Skin of body (tissue), 2 donors: Measurements from ENCODE around the gene PEPD. TPM values are rescaled to one million over a fixed set of nuclear protein-coding genes. Genes with fewer than 3 reads are reported as not detected.

Experiments used
- DNase-seq: peaks from one replicate; lab custom pipeline; 2025; lab: John Stamatoyannopoulos, UW
- total RNA-seq: library from RNA; depleted of rRNA; stranded (reverse); fragments of >200 nt; gene quantifications from one replicate; pipeline ENCODE4 v1.2.3, GENCODE V29; 2014

PEPD gene
- total RNA-seq, 1 donor from 2014 or later, result 26.6 TPM

DNA sequence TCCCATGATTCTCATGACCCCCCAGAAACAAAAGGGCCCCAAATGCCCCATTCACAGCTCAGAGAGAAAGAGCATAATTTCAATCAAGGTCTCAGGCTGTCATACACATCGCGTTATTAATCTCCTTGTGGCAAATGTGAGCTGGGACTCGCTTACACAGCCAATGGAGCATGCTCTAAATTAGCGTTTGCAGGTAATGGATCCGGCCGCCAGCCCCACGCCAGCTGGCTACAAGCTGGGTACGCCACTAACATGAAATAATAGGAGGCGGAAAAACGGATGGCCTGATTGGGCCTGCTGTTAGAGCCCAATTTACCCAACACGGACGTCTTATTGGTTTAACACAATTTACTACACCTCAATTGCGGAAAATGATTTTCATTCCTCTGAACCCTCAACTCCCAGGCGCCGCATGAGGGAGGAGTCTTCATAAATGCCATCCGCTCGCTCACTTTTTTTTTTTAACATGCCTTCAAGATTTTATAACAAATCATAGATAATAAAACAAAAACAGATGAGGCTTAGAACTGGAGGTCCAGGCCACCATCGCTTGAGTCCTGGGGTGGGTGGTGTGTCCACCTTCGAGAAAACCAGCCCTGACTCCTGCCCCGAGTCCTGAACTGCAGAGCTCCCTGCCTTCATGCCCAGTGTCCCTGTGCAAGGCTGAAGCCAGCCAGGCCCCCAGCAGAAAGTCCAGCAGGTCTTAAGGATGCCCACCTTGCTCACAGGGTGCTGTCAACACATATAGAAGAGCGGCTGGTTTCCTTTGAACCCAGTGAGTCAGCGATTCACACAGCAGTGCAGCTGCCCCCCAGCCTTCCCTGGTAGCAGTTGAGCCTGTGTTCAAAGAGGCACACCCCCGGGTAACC lies 62.1 kb downstream of the PEPD start:
- DNase-seq, result no peak

DNA sequence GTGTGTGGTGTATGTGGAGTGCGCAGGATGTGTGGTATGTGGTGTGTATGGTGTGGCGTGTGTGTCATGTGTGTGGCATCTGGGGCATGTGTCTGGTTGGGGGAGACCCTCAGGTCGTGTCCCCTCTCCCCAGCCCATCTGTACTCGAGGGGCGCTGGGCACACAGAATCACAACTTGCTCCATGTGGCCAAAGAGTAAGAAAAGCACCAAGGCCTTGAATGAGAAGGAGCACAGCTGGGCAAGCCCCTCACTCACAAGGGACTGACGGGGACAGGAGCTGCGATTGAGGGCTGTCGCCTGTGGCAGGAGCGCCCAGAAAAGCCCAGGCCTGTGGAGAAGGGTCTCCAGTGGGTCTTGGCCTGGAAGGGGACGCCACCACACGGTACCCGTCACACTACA lies 62.8 kb downstream of the PEPD start:
- DNase-seq, result no peak

DNA sequence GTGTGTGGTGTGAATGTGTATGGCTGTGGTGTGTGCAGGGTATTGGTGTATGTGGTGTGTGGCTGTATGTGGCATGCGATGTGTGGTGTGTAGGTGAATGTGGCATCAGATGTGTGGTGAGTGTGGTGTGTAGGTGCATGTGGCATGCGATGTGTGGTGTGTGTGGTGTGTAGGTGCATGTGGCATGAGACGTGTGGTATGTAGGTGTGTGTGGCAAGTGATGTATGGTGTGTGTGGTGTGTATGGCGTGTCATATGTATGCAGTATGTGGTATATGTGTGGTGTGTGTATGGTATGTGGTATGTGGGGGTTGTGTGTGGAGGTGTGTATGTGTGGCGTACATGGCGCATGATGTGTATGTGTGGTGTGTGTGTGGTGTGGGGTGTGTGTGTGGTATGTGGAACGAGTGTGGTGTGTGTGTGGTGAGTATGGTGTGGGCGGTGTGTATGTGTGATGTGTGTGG lies 63.4 kb downstream of the PEPD start:
- no peak for DNase-seq

- no peak for DNase-seq
Observed at GRCh38 chr19:33456845-33457220, 64.8 kb downstream of the PEPD start.

GRCh38 chr19:33456076-33456844 lies 65.3 kb downstream of the PEPD start:
- DNase-seq, result no peak

DNA sequence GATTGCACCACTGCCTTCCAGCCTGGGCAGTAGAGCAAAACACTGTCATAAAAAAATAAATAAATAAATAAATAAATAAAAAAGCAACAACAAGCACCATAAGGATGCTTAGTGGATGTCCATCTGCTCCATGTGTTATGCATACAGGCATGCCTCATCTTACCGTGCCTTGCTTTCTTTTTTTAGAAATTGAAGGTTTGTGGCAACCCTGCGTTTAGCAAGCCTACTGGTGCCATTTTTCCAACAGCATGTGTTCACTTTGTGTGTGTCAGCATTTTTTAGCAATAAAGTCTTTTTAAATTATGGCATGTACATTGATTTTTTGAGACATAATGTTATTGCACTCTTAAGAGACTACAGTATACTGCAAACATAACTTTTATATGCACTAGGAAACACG lies 68.3 kb downstream of the PEPD start:
- no peak for DNase-seq

DNA sequence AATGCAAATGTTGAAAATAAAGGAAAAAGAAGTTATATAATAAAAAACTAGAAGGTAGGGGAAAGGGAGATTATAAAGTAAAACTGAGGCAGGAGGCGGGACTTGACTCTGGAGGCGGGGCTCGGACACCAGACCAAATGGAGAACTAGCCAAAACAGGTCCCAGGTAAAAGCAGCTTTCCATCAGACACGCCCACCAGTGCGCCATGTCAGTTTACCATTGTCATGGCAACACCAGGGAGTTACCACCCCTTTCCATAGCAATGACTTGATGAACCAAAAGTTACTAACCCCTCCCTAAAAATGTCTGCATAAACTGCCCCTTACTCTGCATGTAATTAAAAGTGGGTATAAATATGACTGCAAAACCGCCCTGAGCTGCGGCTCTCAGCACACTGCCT lies 70.9 kb downstream of the PEPD start:
- DNase-seq, result no peak

DNA sequence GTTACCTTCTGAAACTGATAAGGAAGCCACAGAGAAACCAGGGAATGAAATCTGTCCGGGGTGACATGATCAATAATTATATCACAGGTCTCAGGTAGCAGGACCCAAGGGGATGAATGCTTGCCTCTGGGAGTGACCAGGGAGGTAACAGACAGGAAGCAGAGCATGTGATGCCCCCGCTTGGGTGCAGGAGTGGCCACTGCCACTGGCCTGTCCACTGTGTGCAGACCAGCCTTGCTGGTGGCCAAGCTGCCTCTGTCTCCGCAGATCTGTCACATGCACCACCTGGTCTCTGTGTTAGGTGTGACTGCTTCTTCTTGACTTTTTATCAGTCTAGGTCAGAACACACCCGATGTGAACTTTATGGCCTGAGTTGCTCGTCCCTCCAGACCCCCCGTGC lies 71.8 kb downstream of the PEPD start:
- no peak for DNase-seq

DNA sequence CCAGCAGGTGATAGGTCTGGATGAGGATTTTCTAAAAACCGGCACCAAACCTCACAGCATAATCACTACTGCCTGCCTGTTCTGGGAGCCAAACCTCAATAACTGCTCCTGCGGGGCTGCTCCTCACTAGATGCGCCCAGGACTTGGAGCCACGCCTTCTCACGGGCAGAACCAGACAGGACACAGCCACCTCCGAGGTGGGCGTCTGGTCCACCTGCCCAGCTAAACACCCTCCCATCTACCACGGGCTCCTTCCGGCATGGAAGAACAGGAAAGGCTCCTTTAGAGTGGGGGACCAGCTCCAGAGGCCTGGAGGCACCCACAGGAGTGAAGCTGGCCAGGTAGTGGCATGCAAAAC lies 73.5 kb downstream of the PEPD start:
- no peak for DNase-seq

- no peak for DNase-seq
Observed at GRCh38 chr19:33447336-33448158, 74.0 kb downstream of the PEPD start.

DNA sequence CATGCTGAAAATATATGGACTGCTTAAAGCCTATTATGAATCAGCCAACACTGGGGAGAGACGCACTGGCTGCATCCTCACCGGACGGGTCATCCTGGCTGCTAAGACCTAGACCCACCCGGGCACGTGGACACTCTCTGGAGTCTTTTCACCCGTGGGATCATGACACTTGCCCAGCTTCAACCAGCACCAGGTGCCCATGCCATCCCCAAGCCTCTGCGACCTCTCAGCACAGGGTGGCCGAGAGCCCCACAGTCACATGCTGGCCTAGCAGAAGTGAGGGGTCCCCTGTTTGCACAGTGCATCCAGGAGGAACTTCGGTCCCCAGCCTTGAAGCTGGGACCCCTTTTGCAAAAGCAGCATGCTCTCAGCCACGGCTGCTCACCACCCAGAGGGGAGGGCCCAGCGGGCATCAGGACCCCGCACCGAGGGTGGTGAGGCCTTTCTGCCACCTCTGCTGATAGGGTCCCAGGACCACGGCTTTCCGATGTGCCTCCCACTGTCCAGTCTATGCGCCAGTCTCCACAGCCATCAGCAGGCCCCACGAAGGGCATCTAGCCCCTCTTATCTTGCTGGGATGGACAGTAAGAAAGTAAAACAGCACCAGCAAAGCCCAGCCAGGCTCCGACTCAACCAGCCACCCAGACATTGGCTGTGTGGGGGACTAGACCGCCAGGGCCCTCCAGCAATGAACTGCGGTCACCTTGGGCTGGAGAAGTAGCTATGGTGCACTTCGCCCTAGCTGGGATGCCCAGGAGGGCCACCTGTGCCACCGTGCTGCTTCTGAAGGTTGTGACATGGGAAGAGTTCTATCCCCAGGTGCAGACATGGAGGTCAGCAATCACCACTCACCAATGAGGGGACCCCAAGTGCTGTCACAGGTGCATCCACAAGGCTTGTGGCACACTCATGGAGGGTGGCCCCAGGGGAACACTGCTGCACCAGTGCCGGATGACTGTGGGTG lies 75.0 kb downstream of the PEPD start:
- DNase-seq, result no peak

DNA sequence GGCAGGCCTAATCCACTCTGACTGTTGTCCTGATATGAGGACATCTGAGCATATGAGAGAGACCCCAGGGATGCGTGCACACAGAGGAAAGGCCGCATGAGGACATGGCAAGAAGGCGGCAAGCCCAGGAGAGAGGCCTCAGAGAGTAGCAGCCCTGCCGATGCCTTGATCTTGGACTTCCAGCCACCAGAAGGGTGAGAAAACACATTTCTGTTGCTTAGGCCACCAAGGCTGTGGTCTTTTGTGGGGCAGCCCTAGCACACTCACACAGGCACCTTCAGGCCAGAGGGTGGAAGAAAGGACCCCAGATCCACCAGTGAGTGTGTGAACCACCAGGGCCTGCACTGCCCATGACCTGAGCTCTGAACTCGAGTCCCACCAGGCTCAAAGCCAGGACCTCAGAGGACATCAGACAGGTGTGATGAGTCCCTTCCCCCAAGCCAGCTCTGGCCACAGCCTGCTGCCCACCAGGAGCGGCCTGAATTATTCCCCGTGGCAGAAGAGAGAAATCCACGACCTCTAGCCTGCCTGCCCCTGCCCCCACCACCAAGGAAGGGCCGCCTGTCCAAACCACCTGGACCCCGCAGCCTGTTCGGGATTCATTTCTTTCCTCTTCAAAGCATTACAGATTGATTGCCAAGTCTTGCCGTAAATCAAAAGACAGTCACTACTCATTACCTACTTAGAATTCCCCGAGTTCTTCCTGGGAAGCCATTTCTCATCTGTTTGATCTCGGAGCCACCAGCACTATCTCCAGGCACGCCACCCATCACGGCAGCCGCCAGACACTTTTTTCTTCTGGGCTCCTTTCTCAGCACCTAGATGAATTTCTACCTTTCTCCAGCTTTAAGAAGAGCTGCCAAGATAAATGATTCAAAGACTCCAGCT lies 75.9 kb downstream of the PEPD start:
- no peak for DNase-seq

DNA sequence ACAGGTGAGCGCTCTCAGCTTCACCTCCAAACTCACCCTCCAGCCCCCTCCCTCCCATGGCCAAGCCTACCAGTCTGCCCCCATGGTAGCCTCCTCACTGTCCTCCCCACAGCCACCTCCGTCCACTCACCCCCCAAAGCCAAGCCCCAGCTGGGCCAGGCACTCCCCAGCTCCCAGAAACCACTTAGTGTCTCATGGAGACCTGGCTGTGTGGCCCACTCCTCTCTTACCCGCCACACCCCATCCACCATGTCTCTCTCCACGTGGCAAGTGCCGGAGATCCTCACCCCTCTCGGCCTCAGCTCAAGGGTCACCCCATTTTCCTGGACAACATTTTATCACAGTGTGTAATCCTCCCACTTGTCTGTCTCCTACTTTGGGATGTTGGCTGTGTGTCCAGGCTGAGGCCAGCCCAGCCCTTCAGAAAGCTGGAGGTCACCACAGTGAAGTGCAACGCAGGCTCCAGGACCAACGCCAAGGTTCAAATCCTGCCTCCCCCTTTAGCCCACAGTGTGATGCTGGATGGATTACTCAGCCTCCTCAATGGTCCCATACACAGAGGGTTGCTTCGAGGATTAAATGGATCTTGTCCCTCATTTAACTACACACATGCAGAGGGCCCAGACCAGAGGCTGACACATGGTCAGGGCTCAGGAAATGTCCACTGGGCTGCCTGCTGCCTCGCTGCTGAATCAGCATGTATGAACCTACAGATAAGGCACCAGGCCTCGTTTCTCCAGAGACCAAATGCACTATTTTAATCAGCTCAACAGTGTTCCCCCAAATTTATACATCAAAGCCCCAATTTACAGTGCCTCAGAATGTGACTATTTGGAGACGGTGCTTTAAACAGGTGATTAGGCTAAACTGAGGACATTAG lies 76.8 kb downstream of the PEPD start:
- no peak for DNase-seq

DNA sequence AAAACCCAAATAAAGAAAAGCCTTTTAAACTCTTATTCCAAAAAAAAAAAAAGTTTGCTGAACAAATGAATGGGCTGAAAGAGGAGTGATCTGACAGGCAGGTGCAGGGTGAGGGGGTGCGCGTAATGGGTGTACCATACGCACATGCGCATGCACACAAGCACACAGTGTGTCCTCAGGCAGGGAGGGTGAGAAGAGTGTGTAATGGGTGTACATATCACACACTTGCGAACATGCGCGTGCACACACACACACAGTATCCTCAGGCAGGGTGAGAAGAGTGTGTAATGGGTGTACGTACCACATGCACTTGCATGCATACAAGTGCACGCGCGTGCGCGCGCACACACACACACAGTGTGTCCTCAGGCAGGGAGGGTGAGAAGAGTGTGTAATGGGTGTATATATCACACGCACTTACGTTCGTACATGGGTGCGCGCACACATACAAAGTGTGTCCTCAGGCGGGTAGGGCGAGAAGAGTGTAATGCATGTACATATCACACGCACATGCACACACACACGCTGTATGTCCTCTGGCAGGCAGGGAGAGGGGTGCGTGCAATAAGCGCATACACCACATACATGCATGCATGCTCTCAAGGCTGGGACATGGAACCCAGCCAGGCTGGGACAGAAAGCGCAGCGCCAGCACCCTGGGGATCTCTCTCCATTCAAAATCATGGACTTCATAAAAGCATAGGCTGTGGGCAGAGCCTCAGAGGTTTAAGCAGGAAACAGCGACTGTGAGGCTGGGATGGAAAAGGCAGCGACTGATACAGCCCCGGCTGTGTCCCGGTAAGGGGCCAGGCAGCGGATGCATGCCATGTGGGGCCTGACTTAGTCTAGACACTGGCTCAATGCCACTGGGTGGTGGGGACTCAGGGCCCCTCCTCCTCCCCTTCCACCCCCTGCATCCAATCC lies 77.7 kb downstream of the PEPD start:
- DNase-seq, result no peak

- no peak for DNase-seq
Observed at GRCh38 chr19:33442706-33443105, 78.9 kb downstream of the PEPD start.

GRCh38 chr19:33441828-33442227 lies 79.8 kb downstream of the PEPD start:
- DNase-seq, result no peak

GRCh38 chr19:33441277-33441699 lies 80.3 kb downstream of the PEPD start:
- no peak for DNase-seq

GRCh38 chr19:33440682-33441081 lies 80.9 kb downstream of the PEPD start:
- no peak for DNase-seq
